ENCODE data around the gene PADI1.

Gene PADI1

DNA sequence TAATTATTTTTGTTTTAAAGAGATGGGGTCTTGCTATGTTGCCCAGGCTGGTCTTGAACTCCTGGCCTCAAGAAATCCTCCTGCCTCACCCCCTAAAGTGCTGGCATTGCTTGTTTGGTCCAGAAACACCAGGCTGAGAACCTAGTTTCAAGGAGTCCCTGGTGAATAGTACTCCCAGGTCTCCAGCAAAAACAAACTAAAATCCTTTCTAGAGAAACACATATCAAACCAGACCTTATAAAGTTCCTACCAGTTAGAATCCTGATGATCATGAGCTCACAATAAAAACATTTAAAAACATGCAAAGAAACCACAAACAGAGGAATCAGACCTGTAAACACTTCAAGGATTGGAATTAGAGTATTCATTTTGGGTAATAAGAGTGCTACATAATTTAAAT is 34.4 kb upstream of the PADI1 start:
- ChIA-PET POLR2A (no interaction called here), CTCF (interaction anchor here (1.1 kb wide), 1 partner anchor 11 kb away, joined by 3 read pairs; no protein-coding TSS in a partner anchor)
- TF ChIP-seq ZNF384 (IDR thresholded peaks at IDR 0.05) (no peak), L3MBTL2 (conservative IDR thresholded peaks at IDR 0.05) (no peak), HDGF (IDR thresholded peaks at IDR 0.05; ENCODE audit: borderline replicate concordance) (no peak), SUZ12 (IDR thresholded peaks at IDR 0.05) (no peak), ARNT (IDR thresholded peaks at IDR 0.05) (no peak), ELF4 (IDR thresholded peaks at IDR 0.05) (no peak), FOXM1 (IDR thresholded peaks at IDR 0.05; ENCODE audit: borderline replicate concordance) (no peak), CTBP1 (IDR thresholded peaks at IDR 0.05; ENCODE audit: borderline replicate concordance) (no peak), SP1 (IDR thresholded peaks at IDR 0.05) (no peak), LEF1 (IDR thresholded peaks at IDR 0.05; ENCODE audit: borderline replicate concordance) (no peak), FOXA1 (IDR thresholded peaks at IDR 0.05) (no peak), FOXK2 (IDR thresholded peaks at IDR 0.05) (no peak), TARDBP (IDR thresholded peaks at IDR 0.05) (no peak), NFRKB (IDR thresholded peaks at IDR 0.05) (no peak), BHLHE40 (IDR thresholded peaks at IDR 0.05; ENCODE audit: borderline replicate concordance) (no peak)
- TF ChIP-seq, protein P1, sequence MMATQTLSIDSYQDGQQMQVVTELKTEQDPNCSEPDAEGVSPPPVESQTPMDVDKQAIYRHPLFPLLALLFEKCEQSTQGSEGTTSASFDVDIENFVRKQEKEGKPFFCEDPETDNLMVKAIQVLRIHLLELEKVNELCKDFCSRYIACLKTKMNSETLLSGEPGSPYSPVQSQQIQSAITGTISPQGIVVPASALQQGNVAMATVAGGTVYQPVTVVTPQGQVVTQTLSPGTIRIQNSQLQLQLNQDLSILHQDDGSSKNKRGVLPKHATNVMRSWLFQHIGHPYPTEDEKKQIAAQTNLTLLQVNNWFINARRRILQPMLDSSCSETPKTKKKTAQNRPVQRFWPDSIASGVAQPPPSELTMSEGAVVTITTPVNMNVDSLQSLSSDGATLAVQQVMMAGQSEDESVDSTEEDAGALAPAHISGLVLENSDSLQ (IDR thresholded peaks at IDR 0.05): no peak

DNA sequence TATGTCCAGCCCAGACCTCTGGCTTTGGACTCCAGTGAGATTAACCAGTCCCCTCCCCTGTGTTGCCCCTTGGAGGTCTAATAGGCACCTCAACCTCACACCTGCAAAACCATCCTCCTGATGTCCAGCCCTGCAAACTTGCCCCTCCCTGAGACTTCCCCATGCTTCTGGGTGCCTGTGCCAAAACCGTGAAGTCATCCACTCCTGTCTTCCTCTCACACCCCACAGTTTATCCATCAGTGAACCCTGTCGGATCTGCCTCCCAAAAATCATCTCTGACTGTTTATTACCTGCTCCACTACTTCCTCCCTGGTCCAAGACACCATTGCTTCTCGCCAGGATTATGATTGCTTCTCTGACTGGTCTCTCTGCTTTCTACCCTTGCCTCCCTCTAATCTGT is 31.7 kb upstream of the PADI1 start:
- TF ChIP-seq TARDBP (IDR thresholded peaks at IDR 0.05): no peak
- TF ChIP-seq NFRKB (IDR thresholded peaks at IDR 0.05): no peak
- TF ChIP-seq LEF1 (IDR thresholded peaks at IDR 0.05; ENCODE audit: borderline replicate concordance): no peak
- TF ChIP-seq FOXK2 (IDR thresholded peaks at IDR 0.05): no peak
- no peak for TF ChIP-seq FOXA1 (IDR thresholded peaks at IDR 0.05)
- TF ChIP-seq, protein P1 (IDR thresholded peaks at IDR 0.05): no peak
- TF ChIP-seq L3MBTL2 (conservative IDR thresholded peaks at IDR 0.05): no peak
- no peak for TF ChIP-seq SUZ12 (IDR thresholded peaks at IDR 0.05)
- no peak for TF ChIP-seq HDGF (IDR thresholded peaks at IDR 0.05; ENCODE audit: borderline replicate concordance)
- no peak for TF ChIP-seq ARNT (IDR thresholded peaks at IDR 0.05)
- TF ChIP-seq SP1 (IDR thresholded peaks at IDR 0.05): no peak
- no peak for TF ChIP-seq CTBP1 (IDR thresholded peaks at IDR 0.05; ENCODE audit: borderline replicate concordance)
- CTCF ChIA-PET: no interaction called here
- no peak for DNase-seq (ENCODE audit: extremely low spot score)
- POLR2A ChIA-PET: no interaction called here

More for the DNA sequence above, 34.4 kb upstream of the PADI1 start:
- no peak for DNase-seq (ENCODE audit: extremely low spot score)

DNA sequence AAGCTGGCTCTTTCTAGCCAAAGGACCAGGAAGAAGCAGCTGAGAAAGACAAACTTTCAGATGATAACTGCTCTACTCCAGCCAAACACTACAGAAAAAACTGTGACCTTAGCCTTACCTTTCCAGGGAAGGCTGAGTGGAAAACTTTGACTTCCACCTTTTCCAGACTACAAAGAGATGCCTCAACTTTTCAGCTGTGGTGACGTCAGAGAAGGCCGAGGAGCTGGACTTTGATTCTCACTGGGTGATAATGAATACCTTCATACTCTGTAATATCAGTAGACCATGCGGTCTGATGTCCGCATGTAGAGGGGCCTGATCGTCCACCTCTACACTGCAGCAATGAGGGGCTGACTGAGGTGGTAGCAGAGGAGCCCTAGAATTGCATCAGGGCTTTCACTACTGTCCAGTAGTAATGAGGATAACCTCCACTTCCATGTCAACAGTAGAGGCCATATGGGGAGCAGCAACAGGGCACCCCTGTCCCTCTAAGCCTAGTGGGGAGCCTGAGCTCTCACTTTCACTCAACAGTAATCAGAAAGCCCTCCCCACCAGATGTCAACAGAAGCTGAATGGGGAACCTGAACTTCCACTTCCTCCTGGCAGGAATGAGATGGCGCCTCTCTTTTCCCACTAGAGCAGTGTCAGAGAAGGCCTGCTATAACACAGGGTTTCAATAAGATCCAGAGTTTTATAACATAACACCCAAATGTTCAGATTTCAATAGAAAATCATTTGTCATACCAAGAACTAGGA is 28.4 kb upstream of the PADI1 start:
- CTCF ChIA-PET: no interaction called here
- POLR2A ChIA-PET: no interaction called here
- no peak for DNase-seq (ENCODE audit: extremely low spot score)
- TF ChIP-seq ARNT (IDR thresholded peaks at IDR 0.05): no peak
- no peak for TF ChIP-seq TARDBP (IDR thresholded peaks at IDR 0.05)
- no peak for TF ChIP-seq CTBP1 (IDR thresholded peaks at IDR 0.05; ENCODE audit: borderline replicate concordance)
- no peak for TF ChIP-seq HDGF (IDR thresholded peaks at IDR 0.05; ENCODE audit: borderline replicate concordance)
- TF ChIP-seq, protein P1 (IDR thresholded peaks at IDR 0.05): no peak
- no peak for TF ChIP-seq FOXA1 (IDR thresholded peaks at IDR 0.05)
- no peak for TF ChIP-seq FOXM1 (IDR thresholded peaks at IDR 0.05; ENCODE audit: borderline replicate concordance)
- no peak for TF ChIP-seq SUZ12 (IDR thresholded peaks at IDR 0.05)
- TF ChIP-seq SP1 (IDR thresholded peaks at IDR 0.05): no peak
- TF ChIP-seq ZNF384 (IDR thresholded peaks at IDR 0.05): no peak
- no peak for TF ChIP-seq FOXK2 (IDR thresholded peaks at IDR 0.05)

DNA sequence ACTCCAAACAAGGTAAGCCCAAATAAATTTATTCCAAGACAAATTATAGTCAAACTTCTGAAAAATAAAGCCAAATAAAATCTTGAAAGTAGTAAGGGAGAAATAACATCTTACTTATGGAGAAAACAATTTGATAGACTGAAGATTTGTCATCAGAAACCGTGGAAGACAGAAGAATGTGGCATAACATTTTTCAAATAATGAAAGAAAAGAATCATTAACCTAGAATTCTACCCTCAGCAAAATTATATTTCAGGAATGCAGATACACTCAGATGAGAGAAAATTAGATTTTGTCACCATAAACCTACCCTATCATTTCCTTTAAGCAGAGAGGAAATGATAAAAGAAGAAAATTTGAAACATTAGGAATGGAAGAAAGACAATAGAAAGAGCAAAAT is 27.3 kb upstream of the PADI1 start:
- no peak for TF ChIP-seq LEF1 (IDR thresholded peaks at IDR 0.05; ENCODE audit: borderline replicate concordance)
- TF ChIP-seq TARDBP (IDR thresholded peaks at IDR 0.05): no peak
- TF ChIP-seq HDGF (IDR thresholded peaks at IDR 0.05; ENCODE audit: borderline replicate concordance): no peak
- TF ChIP-seq, protein P1 (IDR thresholded peaks at IDR 0.05): no peak
- no peak for TF ChIP-seq BHLHE40 (IDR thresholded peaks at IDR 0.05; ENCODE audit: borderline replicate concordance)
- TF ChIP-seq FOXM1 (IDR thresholded peaks at IDR 0.05; ENCODE audit: borderline replicate concordance): no peak
- TF ChIP-seq SUZ12 (IDR thresholded peaks at IDR 0.05): no peak
- no peak for TF ChIP-seq ARNT (IDR thresholded peaks at IDR 0.05)
- no peak for TF ChIP-seq CTBP1 (IDR thresholded peaks at IDR 0.05; ENCODE audit: borderline replicate concordance)
- TF ChIP-seq ZNF384 (IDR thresholded peaks at IDR 0.05): no peak
- TF ChIP-seq ELF4 (IDR thresholded peaks at IDR 0.05): no peak
- TF ChIP-seq SP1 (IDR thresholded peaks at IDR 0.05): no peak
- no peak for TF ChIP-seq FOXA1 (IDR thresholded peaks at IDR 0.05)
- no peak for TF ChIP-seq NFRKB (IDR thresholded peaks at IDR 0.05)
- no peak for TF ChIP-seq FOXK2 (IDR thresholded peaks at IDR 0.05)
- TF ChIP-seq L3MBTL2 (conservative IDR thresholded peaks at IDR 0.05): no peak
- ChIA-PET POLR2A (no interaction called here), CTCF (interaction anchor here (0.5 kb wide), 1 partner anchor 53 kb away, joined by 3 read pairs; no protein-coding TSS in a partner anchor)
- DNase-seq (ENCODE audit: extremely low spot score): no peak

DNA sequence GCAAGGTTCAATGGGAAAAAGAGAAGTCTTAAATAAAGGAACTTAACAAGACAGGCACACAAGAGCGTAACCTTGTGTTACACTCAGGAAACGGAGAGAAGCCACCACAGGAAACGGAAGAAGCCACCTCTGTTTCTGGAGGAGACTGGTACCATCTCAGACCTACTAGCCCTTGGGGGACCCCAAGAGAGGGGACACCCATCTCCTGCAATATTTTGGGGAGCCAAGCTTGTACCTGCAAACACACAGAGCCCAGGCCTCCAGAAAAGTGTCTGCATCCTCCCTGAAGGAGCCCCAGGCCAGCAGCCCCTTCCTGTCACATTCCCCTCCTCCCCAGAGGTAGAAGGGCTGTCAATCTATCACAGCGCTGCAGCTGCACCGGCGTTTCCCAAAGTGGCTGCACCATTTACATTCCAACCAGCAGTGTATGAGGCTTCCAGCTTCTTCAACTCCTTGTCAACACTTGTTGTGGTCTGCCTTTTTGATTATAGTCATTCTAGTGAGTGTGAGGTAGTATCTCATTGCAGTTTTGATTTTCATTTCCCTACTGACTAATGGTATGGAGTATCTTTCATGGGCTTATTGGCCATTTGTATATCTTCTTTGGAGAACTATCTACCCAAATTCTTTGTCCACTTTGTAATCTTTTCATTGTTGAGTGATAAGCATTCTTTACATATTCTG is 23.0 kb upstream of the PADI1 start:
- CTCF ChIA-PET: no interaction called here

More for the DNA sequence above, 23.0 kb upstream of the PADI1 start:
- POLR2A ChIA-PET: no interaction called here
- TF ChIP-seq FOXM1 (IDR thresholded peaks at IDR 0.05; ENCODE audit: borderline replicate concordance): no peak
- TF ChIP-seq BHLHE40 (IDR thresholded peaks at IDR 0.05; ENCODE audit: borderline replicate concordance): no peak
- TF ChIP-seq, protein P1 (IDR thresholded peaks at IDR 0.05): no peak
- TF ChIP-seq NFRKB (IDR thresholded peaks at IDR 0.05): no peak
- no peak for TF ChIP-seq LEF1 (IDR thresholded peaks at IDR 0.05; ENCODE audit: borderline replicate concordance)
- TF ChIP-seq SP1 (IDR thresholded peaks at IDR 0.05): no peak
- no peak for TF ChIP-seq SUZ12 (IDR thresholded peaks at IDR 0.05)
- no peak for TF ChIP-seq HDGF (IDR thresholded peaks at IDR 0.05; ENCODE audit: borderline replicate concordance)
- no peak for DNase-seq (ENCODE audit: extremely low spot score)
